Suprapubic skin (tissue), 3 donors: ENCODE measurements around the gene NDUFS8.
"Not testable (repeated sequence)": the region's sequence is repeated elsewhere in the genome, so short reads cannot be mapped to it uniquely, and the experiment has no call there.

Experiments
- CTCF ChIP-seq, 2 donors: fragments of 200-600 bp in 1 of 2; fragments of 450-650 bp in 1 of 2; sonication (generic) in 1 of 2; IDR thresholded peaks; one replicate each; pipeline ENCODE4 v1.5.1; 2016 to 2019; ENCODE audit warnings: antibody characterized with exemption in 2 of 2, mild to moderate bottlenecking in 1 of 2, moderate library complexity in 1 of 2
- POLR2AphosphoS5 ChIP-seq, 3 donors: sonication (generic); formaldehyde crosslinking; IDR thresholded peaks; one replicate each; pipeline ENCODE4 v1.6.1; 2017; ENCODE audit warnings: antibody characterized with exemption in 3 of 3

- TF ChIP-seq CTCF, POLR2AphosphoS5 (IDR thresholded peaks at IDR 0.05): not testable (repeated sequence)
These were observed 45.2 kb upstream of the NDUFS8 start for GRCh38 chr11:67985302-67985701.
